GM12878 (cell line): Measurements from ENCODE around the gene ACAP2.

Source experiments
- CREM ChIP-seq: IDR thresholded peaks from 2 replicates; pipeline ENCODE4 v1.6.1; 2014; ENCODE audit warnings: antibody characterized with exemption, low read depth
- KDM1A ChIP-seq: fragments of 200-600 bp; sonication (generic); IDR thresholded peaks from 2 replicates; pipeline ENCODE4 v1.6.1; 2016; ENCODE audit warnings: borderline replicate concordance
- POLR2A ChIP-seq: IDR thresholded peaks from 2 replicates; pipeline ENCODE4 v1.6.1; 2011; ENCODE audit warnings: low read depth, mild to moderate bottlenecking, low read length
- YY1 ChIP-seq: IDR thresholded peaks from 2 replicates; pipeline ENCODE4 v1.6.1; 2011; ENCODE audit warnings: low read depth, mild to moderate bottlenecking, low read length
- ZNF217 ChIP-seq: fragments of 450-650 bp; IDR thresholded peaks from 2 replicates; pipeline ENCODE4 v1.6.1; 2017; ENCODE audit warnings: antibody characterized with exemption, mild to moderate bottlenecking
- ZNF24 ChIP-seq: fragments of 450-650 bp; IDR thresholded peaks from 2 replicates; pipeline ENCODE4 v1.6.1; 2017; ENCODE audit warnings: antibody characterized with exemption, mild to moderate bottlenecking
- TF ChIP-seq, protein P1 (sequence below): IDR thresholded peaks from 2 replicates; pipeline ENCODE4 v1.6.1; 2011; ENCODE audit warnings: borderline replicate concordance, low read depth, mild to moderate bottlenecking, moderate library complexity, low read length; ENCODE audit not compliant: insufficient read depth, poor library complexity, severe bottlenecking

GRCh38 chr3:195319060-195319459, 123.8 kb downstream of the ACAP2 start:
- TF ChIP-seq ZNF217 (no peak), ZNF24 (no peak), KDM1A (no peak), POLR2A (no peak), CREM (no peak), YY1 (no peak)
- TF ChIP-seq, protein P1, sequence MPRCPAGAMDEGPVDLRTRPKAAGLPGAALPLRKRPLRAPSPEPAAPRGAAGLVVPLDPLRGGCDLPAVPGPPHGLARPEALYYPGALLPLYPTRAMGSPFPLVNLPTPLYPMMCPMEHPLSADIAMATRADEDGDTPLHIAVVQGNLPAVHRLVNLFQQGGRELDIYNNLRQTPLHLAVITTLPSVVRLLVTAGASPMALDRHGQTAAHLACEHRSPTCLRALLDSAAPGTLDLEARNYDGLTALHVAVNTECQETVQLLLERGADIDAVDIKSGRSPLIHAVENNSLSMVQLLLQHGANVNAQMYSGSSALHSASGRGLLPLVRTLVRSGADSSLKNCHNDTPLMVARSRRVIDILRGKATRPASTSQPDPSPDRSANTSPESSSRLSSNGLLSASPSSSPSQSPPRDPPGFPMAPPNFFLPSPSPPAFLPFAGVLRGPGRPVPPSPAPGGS, result no peak
